Measurements from ENCODE around the gene TNNT1.
A peak's percentile ranks its signal among the peaks of the same experiment; 100 is the strongest.

The TNNT1 gene, protein sequence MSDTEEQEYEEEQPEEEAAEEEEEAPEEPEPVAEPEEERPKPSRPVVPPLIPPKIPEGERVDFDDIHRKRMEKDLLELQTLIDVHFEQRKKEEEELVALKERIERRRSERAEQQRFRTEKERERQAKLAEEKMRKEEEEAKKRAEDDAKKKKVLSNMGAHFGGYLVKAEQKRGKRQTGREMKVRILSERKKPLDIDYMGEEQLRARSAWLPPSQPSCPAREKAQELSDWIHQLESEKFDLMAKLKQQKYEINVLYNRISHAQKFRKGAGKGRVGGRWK

DNA sequence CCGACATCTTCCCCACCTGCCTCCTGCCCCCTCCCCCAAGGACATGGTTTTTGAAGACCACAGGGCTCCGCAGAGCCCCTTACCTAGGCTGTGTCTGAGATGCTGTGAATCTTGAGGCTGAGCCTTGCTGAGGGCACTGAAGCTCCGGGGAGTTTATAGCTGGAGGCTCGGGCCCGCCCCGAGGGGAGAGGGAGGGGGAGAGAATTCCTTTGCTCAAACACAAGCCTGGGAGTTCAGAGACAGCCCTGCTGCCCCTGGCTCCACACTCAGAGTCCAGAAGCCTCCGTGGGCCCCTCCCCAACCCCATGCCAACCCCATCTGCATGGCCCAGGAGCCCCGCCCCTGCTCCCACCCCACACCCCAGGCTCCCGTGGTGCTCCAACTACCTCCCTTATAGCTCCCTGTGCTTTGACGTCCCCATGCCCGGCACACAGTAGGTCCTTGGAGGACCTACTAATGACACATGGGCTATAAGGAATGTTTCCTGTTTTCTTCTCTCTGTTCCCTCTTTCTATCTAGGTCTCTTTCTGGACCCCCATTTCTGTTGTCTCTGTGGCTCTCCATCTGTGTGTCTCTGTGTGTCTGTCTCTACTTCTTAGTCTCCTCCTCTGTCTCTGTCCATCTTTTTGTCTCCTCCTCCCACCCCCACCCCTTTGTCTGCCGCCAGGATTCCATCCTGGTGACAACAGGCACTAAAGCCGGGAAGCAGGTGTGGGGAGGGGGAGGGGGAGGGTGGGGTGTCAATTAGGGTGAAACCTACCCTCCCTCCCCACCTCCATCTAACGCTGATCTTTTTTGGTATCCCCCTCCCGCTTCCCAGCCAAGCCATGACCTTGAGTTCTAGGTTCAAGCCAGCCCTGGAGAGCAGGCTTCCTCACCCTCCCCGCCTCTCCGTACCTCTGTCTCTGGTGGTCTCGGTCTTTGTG is at the start of gene TNNT1:
TNNT1 (minus strand) TSS at position 129 of the 926 bp plus-strand sequence. CDS start 2,049 bp downstream, outside the sequence.
- H3K27me3 Mint-ChIP-seq = peaks cover 31% of the 10 kb centered on the region
- H3K27ac Mint-ChIP-seq = peak within 1 kb of the TSS; percentile 42
- H3K4me3 Mint-ChIP-seq = no peak within 1 kb of the TSS

DNA sequence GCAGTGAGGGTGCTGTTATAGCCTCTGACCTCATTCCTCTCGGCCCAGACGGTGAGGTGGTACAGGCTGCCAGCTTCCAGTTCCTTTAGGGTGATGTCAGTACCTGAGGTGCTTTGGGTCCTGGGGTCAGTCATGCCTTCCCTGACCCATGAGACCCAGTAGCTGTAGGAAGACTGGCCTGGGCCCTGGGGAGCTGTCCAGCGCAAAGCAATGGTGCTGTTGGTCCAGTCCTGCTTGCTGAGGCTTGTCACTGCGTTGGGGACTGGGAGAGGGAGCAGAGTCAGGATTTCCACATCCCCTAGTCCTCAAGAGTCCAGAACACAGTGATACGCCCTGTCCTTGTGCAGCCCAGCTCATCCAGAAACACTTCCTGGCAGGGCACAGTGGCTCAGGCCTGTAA is 49.6 kb upstream of the TNNT1 start:
- Mint-ChIP-seq H3K4me3 (no peak overlapping the region), H3K27me3 (peaks cover 12% of the 10 kb centered on the region), H3K27ac (no peak overlapping the region), H3K36me3 (peaks cover 2% of the 10 kb centered on the region), H3K9me3 (no peaks in the 10 kb centered on the region), H3K4me1 (no peaks in the 10 kb centered on the region)

More for the DNA sequence above, at the start of gene TNNT1:
- Mint-ChIP-seq H3K4me1 (peaks cover 29% of the 10 kb centered on the region), H3K9me3 (no peaks in the 10 kb centered on the region), H3K36me3 (peaks cover 7% of the 10 kb centered on the region)

DNA sequence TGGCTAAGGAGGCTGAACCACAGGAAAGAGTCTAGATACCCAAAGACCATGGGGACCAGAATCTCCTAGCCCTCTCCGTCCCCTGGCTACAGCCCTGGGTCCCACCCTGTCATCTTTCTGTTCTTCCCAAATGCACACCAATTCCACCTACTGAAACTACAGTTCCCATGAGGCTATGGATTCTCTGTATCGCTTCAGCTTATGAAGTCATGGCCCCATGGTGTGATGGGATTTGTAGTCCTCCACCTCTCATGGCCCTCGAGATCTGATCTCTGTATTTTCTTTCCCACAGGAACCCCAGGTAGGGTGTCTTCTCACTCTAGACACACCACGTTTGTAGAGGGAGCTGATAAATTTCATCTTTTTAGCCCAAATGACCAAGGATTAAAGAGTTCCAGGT is 48.5 kb upstream of the TNNT1 start:
- H3K27ac Mint-ChIP-seq = no peak overlapping the region
- H3K4me3 Mint-ChIP-seq = no peak overlapping the region
- no peaks in the 10 kb centered on the region for H3K9me3 Mint-ChIP-seq
- H3K36me3 Mint-ChIP-seq = peaks cover 2% of the 10 kb centered on the region
- H3K27me3 Mint-ChIP-seq = peaks cover 11% of the 10 kb centered on the region
- no peaks in the 10 kb centered on the region for H3K4me1 Mint-ChIP-seq

DNA sequence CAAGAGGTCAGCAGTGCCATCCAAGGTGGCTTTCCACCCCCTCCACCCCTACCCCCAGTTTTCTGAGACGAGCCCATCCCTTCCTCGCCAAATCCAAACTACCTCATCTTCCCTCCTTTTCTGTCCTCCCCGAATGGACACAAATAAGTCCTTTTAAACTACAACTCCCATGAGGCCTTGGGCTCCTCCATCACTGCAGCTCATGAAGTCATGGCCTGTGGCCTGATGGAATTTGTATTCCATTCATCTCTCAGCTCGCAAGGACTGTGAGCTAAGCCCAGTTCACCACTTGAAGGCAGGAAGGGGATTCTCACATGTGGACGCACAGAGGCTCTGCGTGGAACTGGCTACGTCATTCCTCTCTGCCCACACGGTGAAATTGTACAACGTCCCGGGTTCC is 47.8 kb upstream of the TNNT1 start:
- Mint-ChIP-seq H3K27ac (no peak overlapping the region), H3K36me3 (peaks cover 2% of the 10 kb centered on the region), H3K4me1 (no peaks in the 10 kb centered on the region), H3K4me3 (no peak overlapping the region), H3K27me3 (peaks cover 11% of the 10 kb centered on the region), H3K9me3 (no peaks in the 10 kb centered on the region)

DNA sequence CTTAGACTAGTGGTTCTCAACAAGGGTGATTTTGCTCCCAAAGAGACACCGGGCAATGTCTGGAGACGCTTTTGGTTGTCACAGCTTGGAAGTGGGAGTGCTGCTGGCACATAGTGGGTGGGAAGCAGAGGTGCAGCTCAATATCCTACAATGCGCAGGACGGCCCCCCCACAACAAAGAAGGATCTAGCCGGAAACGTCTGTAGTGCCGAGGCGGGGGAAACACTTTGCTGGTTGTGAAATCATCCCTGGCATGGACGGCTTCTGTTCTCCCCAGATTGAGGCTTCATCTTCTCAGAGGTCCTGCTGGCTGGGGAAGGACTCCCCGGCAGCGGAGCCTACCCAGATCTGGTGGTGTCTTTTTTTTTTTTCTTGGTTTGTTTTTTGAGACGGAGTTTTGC is 44.5 kb upstream of the TNNT1 start:
- peaks cover 3% of the 10 kb centered on the region for H3K27me3 Mint-ChIP-seq
- H3K4me1 Mint-ChIP-seq = peaks cover 5% of the 10 kb centered on the region
- no peaks in the 10 kb centered on the region for H3K9me3 Mint-ChIP-seq
- H3K4me3 Mint-ChIP-seq = no peak overlapping the region
- no peak overlapping the region for H3K27ac Mint-ChIP-seq
- no peaks in the 10 kb centered on the region for H3K36me3 Mint-ChIP-seq

DNA sequence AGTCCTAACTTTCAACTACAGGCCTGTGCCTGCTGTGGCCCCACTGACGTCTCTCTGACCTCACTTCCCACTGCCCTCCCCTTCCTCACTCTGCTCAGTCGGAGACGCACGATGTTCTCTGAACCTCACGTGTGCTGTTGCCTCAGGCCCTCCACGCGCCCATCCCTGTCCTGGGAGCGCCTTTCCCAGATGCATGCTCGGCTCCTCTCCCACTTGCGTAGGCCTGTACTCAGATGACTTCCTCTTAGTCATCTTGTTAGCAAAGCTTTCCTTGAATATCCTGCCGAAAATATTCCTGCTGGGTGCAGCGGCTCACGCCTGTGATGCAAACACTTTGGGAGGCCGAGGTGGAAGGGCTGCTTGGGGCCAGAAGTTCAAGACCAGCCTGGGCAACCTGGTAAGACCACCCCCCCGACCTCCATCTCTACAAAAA is 40.4 kb upstream of the TNNT1 start:
- H3K4me1 Mint-ChIP-seq = peaks cover 6% of the 10 kb centered on the region
- H3K27me3 Mint-ChIP-seq = no peaks in the 10 kb centered on the region

DNA sequence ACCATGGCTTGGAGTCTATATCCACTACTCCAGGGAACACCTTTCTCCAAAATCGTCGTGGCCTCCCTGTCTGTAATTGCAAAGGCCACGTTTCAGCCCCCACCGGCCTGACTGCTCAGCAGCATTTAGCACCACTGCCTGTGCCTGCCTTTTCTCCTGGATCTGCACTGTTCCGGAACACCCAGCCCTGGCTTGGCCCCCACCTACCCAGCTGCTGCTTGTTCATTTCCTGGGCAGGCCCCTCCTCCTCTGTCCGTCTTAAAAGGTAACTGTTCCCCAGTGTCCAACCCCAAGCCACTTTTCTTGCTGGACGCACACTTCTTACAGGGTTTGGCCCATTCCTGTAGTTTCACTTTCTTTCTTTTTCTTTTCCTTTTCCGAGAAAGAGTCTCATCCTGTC is 39.6 kb upstream of the TNNT1 start:
- Mint-ChIP-seq H3K9me3 (no peaks in the 10 kb centered on the region), H3K27me3 (peaks cover 5% of the 10 kb centered on the region), H3K27ac (no peak overlapping the region), H3K4me1 (peaks cover 6% of the 10 kb centered on the region), H3K4me3 (no peak overlapping the region), H3K36me3 (no peaks in the 10 kb centered on the region)

More for the DNA sequence above, 40.4 kb upstream of the TNNT1 start:
- Mint-ChIP-seq H3K4me3 (no peak overlapping the region), H3K36me3 (no peaks in the 10 kb centered on the region), H3K9me3 (no peaks in the 10 kb centered on the region), H3K27ac (no peak overlapping the region)

DNA sequence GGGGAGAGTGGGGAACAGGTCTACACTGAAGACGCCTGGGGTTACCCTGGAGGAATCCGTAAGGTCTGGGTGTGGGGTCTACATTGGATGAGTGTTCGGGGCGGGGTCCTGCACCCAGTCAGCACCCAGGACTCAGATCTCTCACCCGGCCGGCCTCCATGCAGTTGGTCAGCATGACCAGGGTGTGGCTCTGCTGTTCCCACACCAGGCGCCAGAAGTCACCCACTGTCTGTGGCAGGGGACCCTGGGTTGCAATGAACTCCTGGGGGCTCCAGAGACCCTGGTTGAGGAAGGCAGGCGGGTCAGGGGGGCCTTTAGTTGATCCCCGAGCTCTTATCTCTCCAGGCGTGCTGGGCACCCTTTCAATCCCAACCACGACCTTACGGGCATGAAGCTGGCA is 37.1 kb upstream of the TNNT1 start:
- H3K4me1 Mint-ChIP-seq = peaks cover 7% of the 10 kb centered on the region
- no peaks in the 10 kb centered on the region for H3K9me3 Mint-ChIP-seq
- H3K27me3 Mint-ChIP-seq = peaks cover 12% of the 10 kb centered on the region
- no peaks in the 10 kb centered on the region for H3K36me3 Mint-ChIP-seq
- no peak overlapping the region for H3K4me3 Mint-ChIP-seq
- H3K27ac Mint-ChIP-seq = no peak overlapping the region

DNA sequence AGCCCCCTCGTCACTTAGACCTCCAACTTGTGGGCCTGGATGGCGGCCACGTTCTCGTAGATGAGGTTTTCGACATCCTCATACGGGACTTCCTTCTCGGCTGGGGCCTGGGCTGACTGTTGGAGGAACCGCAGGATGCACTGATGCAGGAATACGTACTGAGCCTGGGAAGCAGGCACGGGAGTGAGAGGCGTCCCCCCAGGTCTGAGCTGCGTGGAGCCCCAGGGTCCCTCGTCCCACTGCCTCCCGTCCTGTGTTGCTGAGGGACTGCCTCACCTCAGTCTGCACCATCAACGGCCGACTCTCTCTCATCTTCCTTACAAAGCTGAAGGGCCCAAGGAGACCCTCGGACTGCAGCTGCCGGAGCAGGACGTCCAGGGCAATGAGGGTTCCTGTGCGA is 32.7 kb upstream of the TNNT1 start:
- peaks cover 25% of the 10 kb centered on the region for H3K4me1 Mint-ChIP-seq
- H3K4me3 Mint-ChIP-seq = no peak overlapping the region
- H3K27me3 Mint-ChIP-seq = peaks cover 30% of the 10 kb centered on the region

DNA sequence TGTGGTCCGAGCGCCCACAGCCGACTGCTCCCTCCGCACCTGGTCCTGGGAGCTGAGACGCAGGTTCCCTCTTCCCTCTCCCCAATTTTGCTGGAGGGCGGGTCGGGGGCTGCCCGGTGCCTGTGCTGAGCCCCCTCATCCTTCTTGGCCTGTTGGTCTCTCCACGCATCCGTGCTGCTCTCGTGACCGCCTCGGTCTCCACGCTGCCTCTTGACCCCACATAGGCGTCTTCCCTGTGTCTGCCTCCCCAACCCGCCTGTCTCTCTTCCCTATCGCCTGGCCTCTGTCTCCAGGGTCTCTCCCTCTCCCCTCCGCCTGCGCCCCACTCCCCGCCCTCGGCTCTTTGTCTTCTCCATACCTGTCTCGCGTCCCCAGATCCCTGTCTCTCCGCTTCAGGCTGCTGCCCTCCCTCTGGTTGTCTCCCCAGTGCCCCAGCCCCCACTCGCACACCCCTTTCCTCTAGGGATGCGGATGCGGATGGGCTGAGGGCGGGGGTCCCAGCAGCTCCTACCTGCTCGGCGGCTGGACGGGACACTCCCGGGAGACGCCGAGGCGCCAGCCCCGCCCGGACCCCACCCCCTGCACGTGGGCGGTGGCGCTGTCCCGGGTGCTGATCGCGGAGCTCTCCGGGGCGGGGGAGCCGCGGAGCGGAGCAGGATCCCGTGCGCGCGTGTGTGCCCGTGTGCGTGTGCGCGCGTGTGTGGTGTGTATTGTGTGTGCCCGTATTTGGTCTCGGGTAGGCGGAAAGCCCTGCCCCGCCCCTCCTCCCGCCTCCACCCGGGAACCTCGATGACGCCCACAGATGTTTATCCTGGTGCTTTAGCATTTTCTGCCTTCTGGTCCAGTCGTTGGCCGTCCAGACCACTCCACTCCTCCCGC is 30.8 kb upstream of the TNNT1 start, which contains the start of gene SYT5:
SYT5 (minus strand) TSS at position 684 of the 879 bp plus-strand sequence. CDS start 1,248 bp downstream, outside the sequence.
- H3K36me3 Mint-ChIP-seq = no peaks in the 10 kb centered on the region
- H3K4me1 Mint-ChIP-seq = peaks cover 25% of the 10 kb centered on the region
- no peaks in the 10 kb centered on the region for H3K9me3 Mint-ChIP-seq
- H3K27ac Mint-ChIP-seq = peak within 1 kb of the TSS; percentile 8
- peaks cover 38% of the 10 kb centered on the region for H3K27me3 Mint-ChIP-seq
- peak within 1 kb of the TSS; percentile 72 for H3K4me3 Mint-ChIP-seq

More for the DNA sequence above, 32.7 kb upstream of the TNNT1 start:
- H3K36me3 Mint-ChIP-seq = no peaks in the 10 kb centered on the region
- H3K27ac Mint-ChIP-seq = no peak overlapping the region
- no peaks in the 10 kb centered on the region for H3K9me3 Mint-ChIP-seq

DNA sequence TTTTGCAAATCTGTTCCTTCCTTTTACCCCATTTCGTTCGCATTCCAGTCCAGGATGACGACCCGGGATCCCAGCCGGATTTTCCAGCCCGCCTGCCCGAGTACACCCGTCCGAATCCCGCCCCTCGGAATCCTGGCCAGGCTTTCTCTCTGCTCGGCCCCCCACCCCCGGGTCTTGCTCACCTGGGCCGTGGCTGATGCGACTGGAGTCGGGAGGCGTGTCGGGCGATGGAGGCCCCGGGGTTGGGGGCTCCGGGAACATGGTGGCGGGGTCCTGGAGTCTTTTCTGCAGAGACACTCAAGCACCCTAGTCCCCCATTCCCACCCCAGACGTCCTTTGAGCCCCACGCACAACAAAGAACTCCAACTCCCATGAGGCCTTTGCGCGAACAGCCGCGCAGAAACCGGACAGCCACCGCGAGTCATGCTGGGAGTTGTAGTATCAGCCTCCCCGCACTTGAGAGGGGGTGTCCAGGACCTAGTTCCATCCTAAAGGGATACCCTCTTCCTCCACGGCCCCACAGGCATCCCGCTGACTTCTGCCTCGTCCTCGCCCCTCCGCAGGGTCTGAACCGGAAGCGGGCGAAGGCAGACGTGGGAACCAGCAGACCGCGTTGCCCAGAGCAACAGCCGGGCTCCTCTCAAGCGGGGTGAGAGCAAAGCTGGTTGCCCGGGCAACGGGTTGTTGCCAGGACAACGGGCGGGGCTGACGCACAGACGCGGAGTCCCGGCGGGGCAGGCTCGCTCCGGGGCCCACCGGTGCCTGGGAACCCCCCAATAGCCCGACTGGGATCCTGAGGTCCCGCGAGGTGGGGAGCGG is 30.0 kb upstream of the TNNT1 start:
- H3K27me3 Mint-ChIP-seq = peaks cover 43% of the 10 kb centered on the region
- H3K4me3 Mint-ChIP-seq = peak overlapping the region; percentile 65
- H3K4me1 Mint-ChIP-seq = peaks cover 30% of the 10 kb centered on the region
- H3K9me3 Mint-ChIP-seq = no peaks in the 10 kb centered on the region
- H3K36me3 Mint-ChIP-seq = no peaks in the 10 kb centered on the region
- peak overlapping the region; percentile 8 for H3K27ac Mint-ChIP-seq

DNA sequence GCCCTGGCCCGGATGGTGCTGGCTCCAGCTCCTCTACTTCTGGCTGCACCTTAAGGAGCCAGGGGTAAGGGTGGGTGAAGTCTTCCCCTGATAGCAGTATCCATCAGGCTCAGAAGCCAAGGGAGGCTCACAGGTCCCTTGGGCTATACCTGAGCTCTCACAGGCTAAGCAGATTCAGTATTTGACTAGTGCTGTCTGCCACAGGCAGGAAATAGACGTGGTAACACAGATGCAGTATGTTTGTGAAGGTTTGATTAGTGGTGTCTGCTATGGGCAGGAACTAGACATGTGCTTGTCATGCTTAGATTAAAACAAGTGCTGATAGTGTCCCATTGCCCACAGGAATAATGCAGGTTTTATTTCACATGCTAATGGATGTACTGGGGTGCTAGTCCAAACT is 27.1 kb upstream of the TNNT1 start:
- H3K36me3 Mint-ChIP-seq = no peaks in the 10 kb centered on the region
- no peaks in the 10 kb centered on the region for H3K9me3 Mint-ChIP-seq
- peaks cover 51% of the 10 kb centered on the region for H3K27me3 Mint-ChIP-seq
- H3K4me3 Mint-ChIP-seq = no peak overlapping the region
- peaks cover 46% of the 10 kb centered on the region for H3K4me1 Mint-ChIP-seq
- no peak overlapping the region for H3K27ac Mint-ChIP-seq

DNA sequence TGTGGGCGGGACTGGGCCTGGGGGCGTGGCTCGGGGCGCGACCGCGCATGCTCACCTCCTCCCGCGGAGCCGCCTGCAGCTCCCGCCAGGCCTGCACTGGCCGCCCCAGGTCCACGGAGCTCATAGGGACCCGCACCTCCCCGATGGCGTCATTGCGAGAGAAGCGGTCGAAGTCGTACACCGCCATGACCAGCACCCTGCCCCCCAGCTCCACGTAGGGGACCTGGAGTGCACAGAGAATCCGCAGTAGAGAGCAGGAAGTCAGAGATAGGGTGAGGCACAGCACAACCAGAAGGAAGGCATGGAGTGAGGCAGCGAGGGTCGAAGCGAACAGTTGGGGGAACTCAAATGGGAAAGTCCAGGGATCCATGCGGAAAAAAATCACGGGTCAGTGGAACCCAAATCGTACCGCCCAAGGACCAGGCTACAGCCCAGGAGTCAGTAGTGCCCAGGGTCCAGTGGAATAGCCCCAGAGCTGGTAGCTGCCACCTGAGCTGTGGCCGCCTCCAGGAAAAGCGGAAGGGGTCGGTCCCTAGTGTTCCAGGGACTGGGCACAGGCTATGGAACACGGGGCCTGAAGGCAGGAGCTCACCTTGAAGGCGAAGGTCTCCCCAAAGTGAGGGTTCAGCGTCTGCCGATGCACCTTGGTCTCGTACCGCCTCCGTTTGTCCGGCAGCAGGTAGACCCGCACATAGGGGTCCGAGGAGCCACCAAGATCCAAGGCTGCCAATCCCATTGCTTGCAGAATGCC is 26.3 kb upstream of the TNNT1 start:
- Mint-ChIP-seq H3K27me3 (peaks cover 50% of the 10 kb centered on the region), H3K4me3 (no peak overlapping the region), H3K36me3 (no peaks in the 10 kb centered on the region)

More for the DNA sequence above, 26.3 kb upstream of the TNNT1 start:
- Mint-ChIP-seq H3K9me3 (no peaks in the 10 kb centered on the region), H3K4me1 (peaks cover 40% of the 10 kb centered on the region), H3K27ac (no peak overlapping the region)

Measured in activated naive CD4-positive, alpha-beta T cell treated with anti-CD3 and anti-CD28 coated beads, Interleukin-2, amount 50 U/mL, for 24 hours (primary cell).